GM21619 (cell line): Measurements from ENCODE around the gene ADCY1.
"Not testable (repeated sequence)": the region's sequence is repeated elsewhere in the genome, so short reads cannot be mapped to it uniquely, and the experiment has no call there.

ENCODE experiments used
- ATAC-seq: cut with Tn5 transposase; IDR thresholded peaks from one replicate; pipeline ENCODE4 v1.9.1; 2021; ENCODE audit not compliant: unreplicated experiment

The ADCY1 gene

GRCh38 chr7:45708046-45708950 is 134.1 kb downstream of the ADCY1 start:
- ATAC-seq, result no peak

- no peak for ATAC-seq
These were observed 135.2 kb downstream of the ADCY1 start for GRCh38 chr7:45709168-45710042.

GRCh38 chr7:45710271-45711160 is 136.3 kb downstream of the ADCY1 start:
- no peak for ATAC-seq

GRCh38 chr7:45711161-45711490 is 137.0 kb downstream of the ADCY1 start:
- ATAC-seq, result no peak

GRCh38 chr7:45712057-45712689 is 138.0 kb downstream of the ADCY1 start:
- ATAC-seq, result no peak

- no peak for ATAC-seq
These were observed 138.9 kb downstream of the ADCY1 start for GRCh38 chr7:45712872-45713668.

- ATAC-seq, result no peak
These were observed 139.7 kb downstream of the ADCY1 start for GRCh38 chr7:45713669-45714520.

- ATAC-seq, result no peak
These were observed 140.3 kb downstream of the ADCY1 start for GRCh38 chr7:45714521-45714820.

- ATAC-seq, result no peak
These were observed 141.5 kb downstream of the ADCY1 start for GRCh38 chr7:45715471-45716352.

GRCh38 chr7:45716380-45717203 is 142.4 kb downstream of the ADCY1 start:
- no peak for ATAC-seq

GRCh38 chr7:45717537-45718235 is 143.5 kb downstream of the ADCY1 start:
- ATAC-seq, result no peak

- ATAC-seq, result no peak
These were observed 144.5 kb downstream of the ADCY1 start for GRCh38 chr7:45718464-45719330.

- no peak for ATAC-seq
These were observed 146.8 kb downstream of the ADCY1 start for GRCh38 chr7:45720989-45721388.

GRCh38 chr7:45721686-45722598 is 147.8 kb downstream of the ADCY1 start:
- ATAC-seq, result no peak

GRCh38 chr7:45725231-45725630 is 151.1 kb downstream of the ADCY1 start:
- ATAC-seq, result not testable (repeated sequence)
